ENCODE data around the gene ZNF341. TPM values are rescaled to one million over a fixed set of nuclear protein-coding genes. Genes with fewer than 3 reads are reported as not detected.

The ZNF341 gene
- total RNA-seq, 2 donors from 2014 or later: 1.8 to 2.3 TPM

GRCh38 chr20:33796263-33796906 is 64.6 kb downstream of the ZNF341 start:
- no peak overlapping the region for H3K4me3 ChIP-seq
- no peak for ATAC-seq (ENCODE audit: insufficient number of reproducible peaks, low FRiP score, low read depth)
- no peak overlapping the region for H3K27ac ChIP-seq

DNA sequence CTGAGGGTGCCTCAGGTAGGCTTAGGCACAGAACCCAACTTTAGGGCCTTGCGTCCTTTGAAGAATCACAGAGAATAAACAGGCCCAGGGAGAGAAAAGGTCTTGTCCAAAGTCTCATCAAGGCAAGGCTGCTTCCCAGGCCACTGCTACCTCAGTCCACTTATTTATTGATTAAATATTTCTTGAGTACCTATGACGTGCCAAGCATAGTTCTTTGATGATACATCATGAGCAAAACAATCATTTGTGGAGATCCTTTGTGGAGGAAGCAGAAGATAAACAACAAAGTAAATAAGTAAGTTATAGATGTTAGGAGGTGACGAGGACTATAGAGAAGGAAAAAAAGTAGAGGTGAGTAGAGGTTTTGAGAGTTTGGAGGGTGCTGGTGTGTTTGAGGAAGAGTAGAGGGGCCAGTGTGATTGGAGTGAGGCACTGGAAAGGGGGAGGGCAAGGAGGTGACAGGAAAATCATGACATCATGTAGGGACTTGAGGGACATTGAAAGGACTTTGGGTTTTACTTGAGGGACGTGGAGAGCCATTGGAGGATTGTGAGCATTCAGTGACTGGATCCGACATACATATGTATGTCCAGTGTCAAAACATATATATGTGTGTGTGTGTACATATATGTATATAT is 65.2 kb downstream of the ZNF341 start:
- no peaks in the 10 kb centered on the region for H3K4me1 ChIP-seq (ENCODE audit: control insufficient read depth in 1 of 2, low read depth in 2 of 2)
- TF ChIP-seq, protein P1, sequence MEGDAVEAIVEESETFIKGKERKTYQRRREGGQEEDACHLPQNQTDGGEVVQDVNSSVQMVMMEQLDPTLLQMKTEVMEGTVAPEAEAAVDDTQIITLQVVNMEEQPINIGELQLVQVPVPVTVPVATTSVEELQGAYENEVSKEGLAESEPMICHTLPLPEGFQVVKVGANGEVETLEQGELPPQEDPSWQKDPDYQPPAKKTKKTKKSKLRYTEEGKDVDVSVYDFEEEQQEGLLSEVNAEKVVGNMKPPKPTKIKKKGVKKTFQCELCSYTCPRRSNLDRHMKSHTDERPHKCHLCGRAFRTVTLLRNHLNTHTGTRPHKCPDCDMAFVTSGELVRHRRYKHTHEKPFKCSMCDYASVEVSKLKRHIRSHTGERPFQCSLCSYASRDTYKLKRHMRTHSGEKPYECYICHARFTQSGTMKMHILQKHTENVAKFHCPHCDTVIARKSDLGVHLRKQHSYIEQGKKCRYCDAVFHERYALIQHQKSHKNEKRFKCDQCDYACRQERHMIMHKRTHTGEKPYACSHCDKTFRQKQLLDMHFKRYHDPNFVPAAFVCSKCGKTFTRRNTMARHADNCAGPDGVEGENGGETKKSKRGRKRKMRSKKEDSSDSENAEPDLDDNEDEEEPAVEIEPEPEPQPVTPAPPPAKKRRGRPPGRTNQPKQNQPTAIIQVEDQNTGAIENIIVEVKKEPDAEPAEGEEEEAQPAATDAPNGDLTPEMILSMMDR (IDR thresholded peaks at IDR 0.05): no peak
- no peaks in the 10 kb centered on the region for H3K27me3 ChIP-seq (replicated peaks; ENCODE audit: insufficient read depth)
- DNase-seq (ENCODE audit: low spot score) (no peak), ATAC-seq (ENCODE audit: insufficient number of reproducible peaks, low FRiP score, low read depth) (no peak)
- H3K9me3 ChIP-seq: no peaks in the 10 kb centered on the region
- no peak overlapping the region for H3K27ac ChIP-seq
- H3K36me3 ChIP-seq: no peaks in the 10 kb centered on the region
- H3K4me3 ChIP-seq: no peak overlapping the region

More at GRCh38 chr20:33796263-33796906, 64.6 kb downstream of the ZNF341 start:
- Histone ChIP-seq H3K4me1 (ENCODE audit: control insufficient read depth in 1 of 2, low read depth in 2 of 2) (no peaks in the 10 kb centered on the region), H3K36me3 (no peaks in the 10 kb centered on the region), H3K9me3 (no peaks in the 10 kb centered on the region), H3K27me3 (replicated peaks; ENCODE audit: insufficient read depth) (no peaks in the 10 kb centered on the region)
- TF ChIP-seq, protein P1 (IDR thresholded peaks at IDR 0.05): no peak
- DNase-seq (ENCODE audit: low spot score): no peak

DNA sequence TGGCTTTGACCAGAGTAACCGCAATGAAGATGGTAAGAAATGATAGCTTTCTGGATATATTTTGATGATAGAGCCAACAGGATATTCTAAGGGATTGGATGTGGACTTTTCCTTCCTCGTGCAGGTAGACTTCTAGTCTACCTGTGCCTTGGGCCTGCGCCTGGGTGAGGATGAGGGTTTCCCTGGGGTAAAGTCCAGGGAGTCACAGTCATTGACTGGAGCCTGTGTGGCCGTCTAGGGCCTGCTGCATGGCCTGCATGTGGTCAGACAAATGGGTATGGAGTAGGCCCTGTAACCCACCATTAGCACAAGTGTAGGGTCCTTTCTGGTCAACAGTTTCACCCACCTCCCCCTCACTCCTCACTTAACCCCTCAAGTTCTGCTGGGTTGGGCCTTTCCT is 66.6 kb downstream of the ZNF341 start:
- no peaks in the 10 kb centered on the region for H3K36me3 ChIP-seq
- DNase-seq (ENCODE audit: low spot score): no peak
- no peak overlapping the region for H3K27ac ChIP-seq
- no peak for ATAC-seq (ENCODE audit: insufficient number of reproducible peaks, low FRiP score, low read depth)
- TF ChIP-seq, protein P1 (IDR thresholded peaks at IDR 0.05): no peak
- H3K27me3 ChIP-seq (replicated peaks; ENCODE audit: insufficient read depth): no peaks in the 10 kb centered on the region
- no peaks in the 10 kb centered on the region for H3K9me3 ChIP-seq
- H3K4me1 ChIP-seq (ENCODE audit: control insufficient read depth in 1 of 2, low read depth in 2 of 2): no peaks in the 10 kb centered on the region
- H3K4me3 ChIP-seq: no peak overlapping the region

- peak overlapping the region in 1 of 2 donors; percentile 58 for H3K27ac ChIP-seq
- TF ChIP-seq, protein P1 (IDR thresholded peaks at IDR 0.05): no peak
- H3K4me3 ChIP-seq: no peak overlapping the region
- no peaks in the 10 kb centered on the region for H3K9me3 ChIP-seq
- no peaks in the 10 kb centered on the region for H3K4me1 ChIP-seq (ENCODE audit: control insufficient read depth in 1 of 2, low read depth in 2 of 2)
- DNase-seq (ENCODE audit: low spot score) (no peak), ATAC-seq (ENCODE audit: insufficient number of reproducible peaks, low FRiP score, low read depth) (no peak)
- no peaks in the 10 kb centered on the region for H3K36me3 ChIP-seq
- H3K27me3 ChIP-seq (replicated peaks; ENCODE audit: insufficient read depth): no peaks in the 10 kb centered on the region
These were observed 72.1 kb downstream of the ZNF341 start for GRCh38 chr20:33803921-33804337.

DNA sequence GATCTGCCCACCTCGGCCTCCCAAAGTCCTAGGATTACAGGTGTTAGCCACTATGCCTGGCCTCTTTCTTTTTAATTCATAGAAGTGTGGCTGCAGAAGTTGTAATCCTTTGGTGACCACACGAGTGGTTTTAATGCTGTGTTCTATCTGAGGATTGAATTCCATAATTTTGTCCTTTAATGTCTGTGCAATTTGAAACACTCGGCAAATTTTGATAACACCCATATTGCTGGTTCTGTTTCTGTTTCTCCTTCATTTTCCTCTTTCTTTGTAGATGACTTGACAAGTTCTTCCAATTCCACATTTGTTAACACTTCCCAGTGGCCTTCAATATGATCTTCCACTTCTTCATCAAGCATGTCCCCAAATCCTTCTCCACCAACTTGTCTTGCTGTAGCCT is 76.6 kb downstream of the ZNF341 start:
- H3K36me3 ChIP-seq: no peaks in the 10 kb centered on the region
- H3K27ac ChIP-seq: no peak overlapping the region
- no peak for ATAC-seq (ENCODE audit: insufficient number of reproducible peaks, low FRiP score, low read depth)
- no peaks in the 10 kb centered on the region for H3K27me3 ChIP-seq (replicated peaks; ENCODE audit: insufficient read depth)
- H3K9me3 ChIP-seq: no peaks in the 10 kb centered on the region
- H3K4me1 ChIP-seq (ENCODE audit: control insufficient read depth in 1 of 2, low read depth in 2 of 2): peaks cover 8 to 14% of the 10 kb centered on the region in 2 donors
- H3K4me3 ChIP-seq: no peak overlapping the region
- TF ChIP-seq, protein P1 (IDR thresholded peaks at IDR 0.05): no peak
- DNase-seq (ENCODE audit: low spot score): no peak
